Uterus (tissue), 2 donors: ENCODE measurements around the gene SLCO6A1.

ENCODE experiments used
- POLR2A ChIP-seq, 2 donors: fragments of 450-650 bp; IDR thresholded peaks; one replicate each; pipeline ENCODE4 v1.6.1; 2016; ENCODE audit warnings: antibody characterized with exemption in 2 of 2, mild to moderate bottlenecking in 1 of 2, moderate library complexity in 1 of 2
- TF ChIP-seq, protein P1 (sequence below), 4 experiments: fragments of 200-600 bp in 2 of 4; fragments of 450-650 bp in 2 of 4; sonication (generic) in 2 of 4; IDR thresholded peaks; one replicate each; pipeline ENCODE4 v1.5.1; 2016 to 2019; ENCODE audit warnings: antibody characterized with exemption in 4 of 4, mild to moderate bottlenecking in 2 of 4, moderate library complexity in 1 of 4

DNA sequence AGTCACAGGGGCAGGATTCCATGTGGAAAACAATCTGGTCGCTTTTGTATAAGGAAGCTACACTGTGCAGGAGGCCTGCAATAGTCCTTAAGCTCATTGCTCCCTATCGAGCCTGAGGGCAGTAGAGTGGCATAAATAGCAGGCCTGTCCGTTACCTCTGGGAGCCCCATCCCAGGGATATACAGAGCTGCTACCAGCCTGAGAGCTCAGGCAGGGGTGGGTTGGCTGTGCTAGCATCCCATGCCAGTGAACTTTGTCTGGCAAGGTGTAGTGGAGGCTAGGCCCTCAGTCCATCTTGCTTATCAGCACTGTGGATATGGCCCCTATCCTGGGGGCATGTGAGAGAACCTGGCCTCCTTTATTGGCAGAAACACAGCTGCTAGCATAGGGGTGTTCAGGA is 47.7 kb downstream of the SLCO6A1 start:
- no peak for TF ChIP-seq POLR2A (IDR thresholded peaks at IDR 0.05)
- TF ChIP-seq, protein P1, sequence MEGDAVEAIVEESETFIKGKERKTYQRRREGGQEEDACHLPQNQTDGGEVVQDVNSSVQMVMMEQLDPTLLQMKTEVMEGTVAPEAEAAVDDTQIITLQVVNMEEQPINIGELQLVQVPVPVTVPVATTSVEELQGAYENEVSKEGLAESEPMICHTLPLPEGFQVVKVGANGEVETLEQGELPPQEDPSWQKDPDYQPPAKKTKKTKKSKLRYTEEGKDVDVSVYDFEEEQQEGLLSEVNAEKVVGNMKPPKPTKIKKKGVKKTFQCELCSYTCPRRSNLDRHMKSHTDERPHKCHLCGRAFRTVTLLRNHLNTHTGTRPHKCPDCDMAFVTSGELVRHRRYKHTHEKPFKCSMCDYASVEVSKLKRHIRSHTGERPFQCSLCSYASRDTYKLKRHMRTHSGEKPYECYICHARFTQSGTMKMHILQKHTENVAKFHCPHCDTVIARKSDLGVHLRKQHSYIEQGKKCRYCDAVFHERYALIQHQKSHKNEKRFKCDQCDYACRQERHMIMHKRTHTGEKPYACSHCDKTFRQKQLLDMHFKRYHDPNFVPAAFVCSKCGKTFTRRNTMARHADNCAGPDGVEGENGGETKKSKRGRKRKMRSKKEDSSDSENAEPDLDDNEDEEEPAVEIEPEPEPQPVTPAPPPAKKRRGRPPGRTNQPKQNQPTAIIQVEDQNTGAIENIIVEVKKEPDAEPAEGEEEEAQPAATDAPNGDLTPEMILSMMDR (IDR thresholded peaks at IDR 0.05), result no peak
